ENCODE data around the gene SNX8.

SNX8 gene

DNA sequence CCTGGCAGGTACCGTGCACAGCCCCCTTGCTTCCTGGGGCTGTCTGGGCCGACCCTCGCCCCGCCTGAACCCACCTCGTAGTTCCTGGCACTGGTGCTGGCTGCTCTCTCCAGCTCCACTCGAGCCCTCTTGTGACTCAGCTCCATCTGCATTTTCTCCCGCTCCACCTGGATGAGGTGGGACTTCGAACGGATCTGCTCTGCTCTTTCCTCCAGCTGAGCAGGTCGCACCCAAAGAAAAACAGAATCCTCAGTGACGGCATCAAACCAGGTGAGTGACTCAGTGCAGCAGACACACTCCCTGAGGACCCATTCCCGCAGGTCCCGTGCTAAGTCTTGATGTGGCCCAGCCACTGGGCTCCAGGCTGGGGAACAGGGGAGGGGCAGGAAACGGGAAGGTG, 88.9 kb downstream of the SNX8 start:
- H3K4me1 Mint-ChIP-seq: peaks cover 21% of the 10 kb centered on the region
- no peak overlapping the region for H3K4me3 Mint-ChIP-seq
- H3K9me3 Mint-ChIP-seq: no peaks in the 10 kb centered on the region
- H3K27ac Mint-ChIP-seq (ENCODE audit: low read depth): no peak overlapping the region
- no peaks in the 10 kb centered on the region for H3K27me3 Mint-ChIP-seq
- H3K36me3 Mint-ChIP-seq (ENCODE audit: insufficient read depth): peaks cover 18% of the 10 kb centered on the region
- ATAC-seq (replicated peaks; ENCODE audit: extremely low read depth, poor library complexity, severe bottlenecking) (no peak), DNase-seq (ENCODE audit: low spot score in 2 of 2) (no peak)

DNA sequence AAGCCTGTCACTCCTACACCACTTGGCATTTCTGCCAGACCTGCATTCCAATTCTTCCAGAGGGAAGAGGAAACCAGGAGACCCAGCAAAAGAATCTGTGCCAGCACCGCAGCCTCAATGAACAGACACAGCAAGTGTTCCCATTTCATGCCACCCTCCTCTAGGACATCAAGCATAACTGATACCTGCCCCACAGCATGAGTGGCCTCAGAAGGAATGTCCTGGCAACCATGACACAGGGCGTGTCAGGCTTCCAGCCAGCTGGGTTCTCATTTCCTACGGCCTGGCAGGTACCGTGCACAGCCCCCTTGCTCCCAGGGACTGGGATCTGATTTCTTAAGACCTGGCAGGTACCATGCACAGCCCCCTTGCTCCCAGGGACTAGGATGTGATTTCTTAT, 89.3 kb downstream of the SNX8 start:
- ATAC-seq (replicated peaks; ENCODE audit: extremely low read depth, poor library complexity, severe bottlenecking) (no peak), DNase-seq (ENCODE audit: low spot score in 2 of 2) (no peak)
- Mint-ChIP-seq H3K27me3 (no peaks in the 10 kb centered on the region), H3K9me3 (no peaks in the 10 kb centered on the region), H3K27ac (ENCODE audit: low read depth) (no peak overlapping the region), H3K4me1 (peaks cover 19% of the 10 kb centered on the region), H3K4me3 (no peak overlapping the region), H3K36me3 (ENCODE audit: insufficient read depth) (peaks cover 18% of the 10 kb centered on the region)

DNA sequence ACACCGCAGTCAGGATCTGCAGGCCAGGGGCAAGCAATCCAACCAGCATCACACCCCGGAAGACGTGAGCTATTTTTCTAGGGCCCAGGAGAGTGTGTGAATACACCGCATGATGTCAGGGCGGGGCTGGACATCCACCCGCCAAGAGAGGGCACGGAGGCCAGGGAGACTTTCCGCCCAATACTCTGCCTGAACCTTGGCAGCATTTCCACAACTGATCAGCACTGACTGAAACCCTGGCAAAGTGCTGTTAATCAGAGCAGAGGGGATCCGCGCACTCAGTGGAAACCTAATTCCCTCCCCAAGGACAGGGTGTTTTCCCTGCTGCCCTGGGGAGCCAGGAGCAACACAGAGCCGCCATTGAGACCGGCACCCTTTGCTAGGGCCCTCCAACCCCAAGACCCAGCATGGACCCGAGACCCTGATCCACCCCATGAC, 89.7 kb downstream of the SNX8 start:
- ATAC-seq (replicated peaks; ENCODE audit: extremely low read depth, poor library complexity, severe bottlenecking): no peak
- H3K36me3 Mint-ChIP-seq (ENCODE audit: insufficient read depth): peaks cover 16% of the 10 kb centered on the region
- DNase-seq (ENCODE audit: low spot score in 2 of 2): no peak
- no peaks in the 10 kb centered on the region for H3K9me3 Mint-ChIP-seq
- H3K4me3 Mint-ChIP-seq: no peak overlapping the region
- peaks cover 18% of the 10 kb centered on the region for H3K4me1 Mint-ChIP-seq
- no peak overlapping the region for H3K27ac Mint-ChIP-seq (ENCODE audit: low read depth)
- H3K27me3 Mint-ChIP-seq: no peaks in the 10 kb centered on the region

DNA sequence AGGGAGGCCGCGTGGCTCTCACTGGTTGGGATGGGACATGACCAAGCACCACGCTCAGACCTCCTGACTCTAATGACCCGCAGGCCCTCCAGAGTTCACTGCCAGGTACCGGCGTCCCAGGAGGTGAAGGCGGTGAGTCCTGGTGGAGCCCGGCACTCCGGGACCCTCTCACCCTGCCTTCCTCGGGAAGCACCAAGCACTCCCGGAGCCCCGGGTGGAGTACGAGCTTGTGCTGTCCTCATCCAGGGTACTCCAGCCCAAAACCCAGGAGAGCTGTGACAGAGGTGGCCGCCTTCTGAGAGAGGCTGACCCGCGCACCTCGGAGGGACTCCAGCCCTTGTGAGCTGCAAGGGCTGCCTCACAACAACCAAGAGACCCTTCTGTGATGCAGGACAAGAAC, 90.9 kb downstream of the SNX8 start:
- no peak for ATAC-seq (replicated peaks; ENCODE audit: extremely low read depth, poor library complexity, severe bottlenecking)
- H3K36me3 Mint-ChIP-seq (ENCODE audit: insufficient read depth): peaks cover 15% of the 10 kb centered on the region
- H3K9me3 Mint-ChIP-seq: no peaks in the 10 kb centered on the region
- H3K27ac Mint-ChIP-seq (ENCODE audit: low read depth): no peak overlapping the region
- peaks cover 10% of the 10 kb centered on the region for H3K4me1 Mint-ChIP-seq
- H3K27me3 Mint-ChIP-seq: no peaks in the 10 kb centered on the region
- no peak overlapping the region for H3K4me3 Mint-ChIP-seq
- DNase-seq (ENCODE audit: low spot score in 2 of 2): no peak

DNA sequence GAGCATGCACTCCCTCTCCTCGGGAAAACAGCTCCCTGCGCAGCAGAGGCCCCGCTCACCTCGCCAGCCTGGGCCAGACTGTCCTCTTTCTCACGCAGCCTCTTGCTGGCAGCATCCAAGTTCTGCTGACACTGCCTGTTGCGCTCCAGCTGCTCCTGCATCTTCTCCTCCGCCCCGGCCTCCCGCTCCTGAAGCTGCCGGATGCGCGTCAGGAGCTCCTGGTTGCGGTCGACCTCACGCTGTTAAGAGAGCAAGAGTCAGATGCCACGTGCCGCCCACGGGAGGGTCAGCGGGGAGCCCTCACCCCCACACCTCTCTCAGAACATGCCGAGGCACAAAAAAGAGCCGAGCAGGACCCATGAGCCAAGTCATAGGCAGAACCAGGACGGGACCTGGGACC, 91.7 kb downstream of the SNX8 start:
- H3K36me3 Mint-ChIP-seq (ENCODE audit: insufficient read depth): peaks cover 14% of the 10 kb centered on the region
- no peak for ATAC-seq (replicated peaks; ENCODE audit: extremely low read depth, poor library complexity, severe bottlenecking)
- no peak overlapping the region for H3K27ac Mint-ChIP-seq (ENCODE audit: low read depth)
- no peak for DNase-seq (ENCODE audit: low spot score in 2 of 2)
- H3K4me3 Mint-ChIP-seq: no peak overlapping the region
- H3K9me3 Mint-ChIP-seq: no peaks in the 10 kb centered on the region
- peaks cover 10% of the 10 kb centered on the region for H3K4me1 Mint-ChIP-seq
- H3K27me3 Mint-ChIP-seq: no peaks in the 10 kb centered on the region

DNA sequence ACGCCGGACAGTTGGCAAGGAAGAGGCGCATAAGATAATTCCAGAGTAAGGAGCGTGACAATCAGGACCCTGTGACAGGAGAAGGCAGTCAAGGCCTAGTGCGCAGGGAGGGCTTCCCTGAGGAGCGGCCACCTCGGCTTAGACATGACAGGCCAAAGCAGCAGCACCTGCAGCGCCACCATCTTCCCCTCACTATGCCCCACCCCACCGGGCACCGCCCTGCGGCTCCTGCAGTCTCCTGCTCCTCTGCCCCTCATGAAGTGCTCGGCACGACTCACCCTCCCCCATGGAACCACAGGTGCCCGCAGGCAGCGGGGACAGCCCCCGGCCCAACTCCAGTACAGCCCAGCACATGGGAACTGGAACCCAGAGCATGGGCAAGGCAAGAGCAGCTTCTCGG, 93.3 kb downstream of the SNX8 start:
- H3K27ac Mint-ChIP-seq (ENCODE audit: low read depth): no peak overlapping the region

DNA sequence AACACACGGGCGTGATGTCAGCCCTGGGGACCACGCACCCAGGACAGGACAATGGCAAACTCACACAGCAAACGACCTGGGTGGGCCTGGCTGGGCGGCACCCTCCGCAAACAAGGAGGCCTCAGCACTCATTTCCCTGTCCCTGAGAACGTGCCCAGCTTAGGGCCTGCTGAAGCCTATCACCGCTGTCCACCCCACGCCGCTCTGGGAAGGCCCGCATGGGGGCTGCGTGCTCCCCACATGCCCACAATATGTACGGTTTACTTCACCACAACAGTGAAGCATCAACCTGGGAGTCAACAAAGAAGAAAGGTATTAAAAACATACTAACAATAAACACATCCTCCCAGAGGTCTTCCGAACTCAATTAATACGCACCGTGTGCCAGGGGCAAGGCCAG, 93.7 kb downstream of the SNX8 start:
- DNase-seq (ENCODE audit: low spot score in 2 of 2) (no peak), ATAC-seq (replicated peaks; ENCODE audit: extremely low read depth, poor library complexity, severe bottlenecking) (no peak)
- Mint-ChIP-seq H3K4me1 (peaks cover 11% of the 10 kb centered on the region), H3K4me3 (no peak overlapping the region), H3K27ac (ENCODE audit: low read depth) (no peak overlapping the region), H3K27me3 (no peaks in the 10 kb centered on the region), H3K36me3 (ENCODE audit: insufficient read depth) (peaks cover 16% of the 10 kb centered on the region), H3K9me3 (no peaks in the 10 kb centered on the region)

More for the DNA sequence above, 93.3 kb downstream of the SNX8 start:
- ATAC-seq (replicated peaks; ENCODE audit: extremely low read depth, poor library complexity, severe bottlenecking): no peak
- DNase-seq (ENCODE audit: low spot score in 2 of 2): no peak
- H3K4me3 Mint-ChIP-seq: no peak overlapping the region
- peaks cover 9% of the 10 kb centered on the region for H3K4me1 Mint-ChIP-seq
- no peaks in the 10 kb centered on the region for H3K9me3 Mint-ChIP-seq
- peaks cover 16% of the 10 kb centered on the region for H3K36me3 Mint-ChIP-seq (ENCODE audit: insufficient read depth)
- no peaks in the 10 kb centered on the region for H3K27me3 Mint-ChIP-seq

DNA sequence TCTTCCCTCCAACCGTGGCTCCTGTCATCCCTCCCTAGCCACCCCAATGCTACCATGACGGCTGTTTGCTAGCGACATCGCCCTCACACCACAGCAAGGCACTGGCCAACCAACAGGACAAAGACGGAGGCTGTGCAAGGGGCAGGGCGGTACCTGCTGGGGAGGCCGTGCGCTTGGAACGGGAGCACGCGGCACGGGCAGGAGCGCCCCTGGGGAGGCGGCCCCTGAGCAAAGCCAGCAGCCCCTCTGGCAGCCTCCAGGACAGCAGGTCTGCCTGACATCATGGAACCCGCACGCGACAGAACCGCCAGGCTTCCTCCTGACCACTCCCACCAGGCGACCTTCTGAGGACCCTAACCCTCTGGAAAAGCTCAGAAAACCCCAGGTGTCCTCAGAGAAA, 94.2 kb downstream of the SNX8 start:
- no peak for ATAC-seq (replicated peaks; ENCODE audit: extremely low read depth, poor library complexity, severe bottlenecking)
- Mint-ChIP-seq H3K27ac (ENCODE audit: low read depth) (no peak overlapping the region), H3K4me3 (no peak overlapping the region), H3K36me3 (ENCODE audit: insufficient read depth) (peaks cover 18% of the 10 kb centered on the region), H3K27me3 (no peaks in the 10 kb centered on the region), H3K4me1 (peaks cover 15% of the 10 kb centered on the region), H3K9me3 (no peaks in the 10 kb centered on the region)
- DNase-seq (ENCODE audit: low spot score in 2 of 2): no peak

DNA sequence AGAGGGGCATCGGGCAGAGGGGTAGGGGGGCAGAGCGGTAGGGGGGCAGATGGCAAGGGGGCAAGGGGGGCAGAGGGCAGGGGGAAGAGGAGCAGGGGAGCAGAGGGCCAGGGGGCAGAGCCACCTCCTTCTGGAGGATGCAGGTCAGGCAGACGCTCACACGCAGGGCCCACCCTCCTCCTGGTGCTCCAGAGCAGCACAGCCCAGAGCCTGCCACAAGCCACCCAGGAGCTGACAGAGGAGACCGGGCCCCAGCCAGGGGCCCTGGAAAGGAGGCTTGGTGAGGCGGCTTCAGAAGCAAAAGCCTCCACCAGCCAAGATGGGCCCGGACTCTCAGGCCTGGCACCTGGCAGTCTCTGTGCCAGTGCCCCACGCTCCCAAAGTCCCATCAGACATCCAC, 94.6 kb downstream of the SNX8 start:
- no peak for ATAC-seq (replicated peaks; ENCODE audit: extremely low read depth, poor library complexity, severe bottlenecking)
- H3K9me3 Mint-ChIP-seq: no peaks in the 10 kb centered on the region
- no peaks in the 10 kb centered on the region for H3K27me3 Mint-ChIP-seq
- no peak for DNase-seq (ENCODE audit: low spot score in 2 of 2)
- H3K36me3 Mint-ChIP-seq (ENCODE audit: insufficient read depth): peaks cover 19% of the 10 kb centered on the region
- peak overlapping the region; percentile 29 for H3K27ac Mint-ChIP-seq (ENCODE audit: low read depth)
- H3K4me3 Mint-ChIP-seq: no peak overlapping the region
- H3K4me1 Mint-ChIP-seq: peaks cover 15% of the 10 kb centered on the region

DNA sequence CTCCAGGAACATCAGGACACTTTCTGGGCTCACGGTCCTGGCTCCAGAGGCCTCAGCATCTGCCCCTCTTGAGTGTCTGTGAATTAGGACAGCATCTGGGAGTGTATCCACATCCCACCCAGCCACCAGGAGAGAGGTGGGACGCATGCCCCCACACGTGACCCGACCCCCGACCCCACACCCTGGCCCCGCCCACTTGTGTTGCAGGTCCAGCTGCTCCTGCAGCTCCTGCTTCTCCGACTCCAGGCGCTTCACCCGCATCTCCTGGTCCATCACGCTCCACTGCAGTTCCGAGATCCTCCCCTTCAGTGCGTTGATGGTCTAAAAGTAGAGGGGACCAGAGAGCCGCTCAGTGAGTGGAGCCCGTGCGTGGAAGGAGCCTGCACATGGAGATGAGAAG, 95.1 kb downstream of the SNX8 start:
- Mint-ChIP-seq H3K27me3 (no peaks in the 10 kb centered on the region), H3K4me1 (peaks cover 16% of the 10 kb centered on the region), H3K9me3 (no peaks in the 10 kb centered on the region), H3K27ac (ENCODE audit: low read depth) (peak overlapping the region; percentile 29), H3K36me3 (ENCODE audit: insufficient read depth) (peaks cover 20% of the 10 kb centered on the region), H3K4me3 (no peak overlapping the region)
- no peak for ATAC-seq (replicated peaks; ENCODE audit: extremely low read depth, poor library complexity, severe bottlenecking)
- DNase-seq (ENCODE audit: low spot score in 2 of 2): no peak

DNA sequence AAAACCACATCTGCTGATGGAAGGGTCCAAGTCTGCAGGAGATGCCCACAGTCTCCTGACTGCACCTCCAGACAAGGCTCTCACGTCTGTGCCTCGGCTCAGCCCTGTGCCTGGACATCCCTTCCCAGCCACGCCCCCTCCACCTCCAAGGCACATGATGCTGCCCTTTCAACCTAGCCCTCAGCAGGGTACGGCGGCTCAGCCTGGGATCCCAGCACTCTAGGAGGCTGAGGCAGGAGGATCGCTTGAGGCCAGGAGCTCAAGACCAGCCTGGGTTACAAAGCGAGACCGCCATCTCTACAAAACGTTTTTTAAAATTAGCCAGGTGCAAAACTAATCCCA, 95.8 kb downstream of the SNX8 start:
- no peak for DNase-seq (ENCODE audit: low spot score in 2 of 2)

DNA sequence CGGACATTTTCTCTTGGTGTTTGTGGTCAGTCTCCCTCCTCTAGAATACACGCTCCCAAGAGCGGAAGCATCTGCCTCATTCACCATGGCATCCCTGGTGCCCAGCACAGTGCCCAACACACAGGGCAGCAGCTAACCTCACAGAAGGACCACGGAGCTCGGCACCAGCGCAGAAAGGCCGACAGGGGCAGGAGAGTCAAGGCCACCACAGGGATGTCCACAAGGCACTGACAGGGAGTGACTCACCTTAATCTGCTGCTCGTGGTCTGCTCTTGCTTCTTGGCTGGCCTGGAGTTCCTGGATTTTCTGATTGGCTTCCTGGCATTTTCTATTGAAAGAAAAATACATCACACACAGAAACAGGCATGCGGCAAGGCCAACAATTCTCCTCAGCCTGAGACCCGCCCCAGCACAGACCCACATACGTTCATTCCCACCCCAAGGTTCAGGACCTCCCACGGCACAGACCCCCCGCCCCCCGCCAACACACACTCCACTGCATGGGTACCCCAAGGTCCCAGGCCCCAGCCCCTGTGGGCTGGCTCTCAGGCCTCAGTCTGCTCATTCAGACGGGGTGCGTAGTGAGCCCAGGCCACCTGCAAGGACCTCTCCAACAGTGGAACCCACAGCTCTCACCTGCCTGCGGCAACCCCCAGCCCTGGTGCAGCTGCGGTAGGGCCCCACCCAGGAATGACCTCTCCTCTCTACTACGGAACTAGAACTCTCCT, 96.4 kb downstream of the SNX8 start:
- Mint-ChIP-seq H3K4me3 (no peak overlapping the region), H3K36me3 (ENCODE audit: insufficient read depth) (peaks cover 21% of the 10 kb centered on the region), H3K27ac (ENCODE audit: low read depth) (no peak overlapping the region), H3K9me3 (no peaks in the 10 kb centered on the region), H3K27me3 (no peaks in the 10 kb centered on the region), H3K4me1 (peaks cover 19% of the 10 kb centered on the region)
- no peak for DNase-seq (ENCODE audit: low spot score in 2 of 2)
- ATAC-seq (replicated peaks; ENCODE audit: extremely low read depth, poor library complexity, severe bottlenecking): no peak

More for the DNA sequence above, 95.8 kb downstream of the SNX8 start:
- Mint-ChIP-seq H3K9me3 (no peaks in the 10 kb centered on the region), H3K27me3 (no peaks in the 10 kb centered on the region), H3K4me3 (no peak overlapping the region), H3K36me3 (ENCODE audit: insufficient read depth) (peaks cover 21% of the 10 kb centered on the region), H3K27ac (ENCODE audit: low read depth) (no peak overlapping the region), H3K4me1 (peaks cover 19% of the 10 kb centered on the region)
- no peak for ATAC-seq (replicated peaks; ENCODE audit: extremely low read depth, poor library complexity, severe bottlenecking)

DNA sequence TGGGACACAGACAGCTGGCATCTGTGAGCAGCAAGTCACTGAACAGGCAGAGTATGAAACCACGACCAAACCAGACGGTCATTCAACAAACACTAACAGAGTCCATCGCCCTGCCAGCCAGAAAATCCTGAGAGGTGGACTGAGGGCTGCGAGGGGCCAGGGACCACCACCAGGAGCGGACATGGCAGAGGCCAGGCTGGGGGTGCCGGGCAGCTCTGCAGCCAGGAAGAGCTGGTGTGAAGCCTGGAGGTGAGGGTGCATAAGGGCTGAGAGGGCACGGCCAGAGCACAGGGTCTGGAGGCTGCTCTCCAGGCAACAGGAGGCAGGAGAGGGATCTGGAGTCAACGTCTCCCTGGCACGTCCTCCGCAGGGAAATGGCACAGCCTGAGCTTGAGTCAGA, 97.0 kb downstream of the SNX8 start:
- H3K4me3 Mint-ChIP-seq: no peak overlapping the region
- peaks cover 21% of the 10 kb centered on the region for H3K36me3 Mint-ChIP-seq (ENCODE audit: insufficient read depth)
- no peak overlapping the region for H3K27ac Mint-ChIP-seq (ENCODE audit: low read depth)
- no peak for DNase-seq (ENCODE audit: low spot score in 2 of 2)
- ATAC-seq (replicated peaks; ENCODE audit: extremely low read depth, poor library complexity, severe bottlenecking): no peak
- no peaks in the 10 kb centered on the region for H3K27me3 Mint-ChIP-seq
- H3K4me1 Mint-ChIP-seq: peaks cover 19% of the 10 kb centered on the region
- no peaks in the 10 kb centered on the region for H3K9me3 Mint-ChIP-seq
